IMR-90 (cell line): ENCODE data around the gene GRID1. TPM values are rescaled to one million over a fixed set of nuclear protein-coding genes. Genes with fewer than 3 reads are reported as not detected.

Source experiments
- ATAC-seq: fragments of 200-7000 bp; cut with Tn5 transposase; 2 replicates; pipeline ENCODE4 v1.9.1; 2020; ENCODE audit warnings: low read depth, mild to moderate bottlenecking, moderate library complexity
- BruUV-seq: library from RNA; stranded (reverse); fragments of 400-500 nt; replicated peaks from 2 replicates; lab custom pipeline; 2021; lab: Mats Ljungman, UMichigan
- CTCF ChIA-PET: fragments of 300-600 bp; formaldehyde crosslinking; extraction: SDS; loops from one replicate; lab custom pipeline; 2021; ENCODE audit warnings: antibody characterized with exemption; lab: Yijun Ruan, JAX
- POLR2A ChIA-PET: fragments of 300-600 bp; sonication (Branson Sonifier 250); formaldehyde crosslinking; loops from one replicate; lab custom pipeline; 2022; ENCODE audit warnings: antibody characterized with exemption; ENCODE audit not compliant: unreplicated experiment; lab: Charles Lee
- DNase-seq: peaks from one replicate; pipeline ENCODE4 v3.0.0; 2013
- H2AFZ ChIP-seq: replicated peaks from 2 replicates; pipeline ENCODE3; 2013; ENCODE audit warnings: low read length, mild to moderate bottlenecking; ENCODE audit not compliant: poor library complexity
- H2AK5ac ChIP-seq: 2 replicates; pipeline ENCODE4 v1.6.1; 2013; ENCODE audit warnings: low read depth, low read length, inconsistent platforms
- H2AK9ac ChIP-seq: replicated peaks from 2 replicates; pipeline ENCODE3; 2013; ENCODE audit warnings: mild to moderate bottlenecking, low read depth, low read length, moderate library complexity; ENCODE audit not compliant: poor library complexity
- H2BK120ac ChIP-seq: 2 replicates; pipeline ENCODE4 v1.6.1; 2013; ENCODE audit warnings: low read depth, low read length, inconsistent platforms
- H2BK15ac ChIP-seq: 3 replicates; pipeline ENCODE4 v1.6.1; 2013; ENCODE audit warnings: low read depth, low read length, inconsistent platforms
- H2BK20ac ChIP-seq: 2 replicates; pipeline ENCODE4 v1.6.1; 2013; ENCODE audit warnings: low read depth, mild to moderate bottlenecking, inconsistent platforms, low read length, moderate library complexity
- H2BK5ac ChIP-seq: 2 replicates; pipeline ENCODE4 v1.6.1; 2013; ENCODE audit warnings: mild to moderate bottlenecking, low read depth, low read length, inconsistent platforms; ENCODE audit not compliant: poor library complexity, severe bottlenecking
- H3K14ac ChIP-seq: replicated peaks from 2 replicates; pipeline ENCODE4 v1.6.1; 2013; ENCODE audit warnings: low read depth, low read length, inconsistent platforms
- H3K18ac ChIP-seq: 2 replicates; pipeline ENCODE4 v1.6.1; 2013; ENCODE audit warnings: low read depth, low read length, control low read depth
- H3K23ac ChIP-seq: 2 replicates; pipeline ENCODE4 v1.6.1; 2013; ENCODE audit warnings: low read depth, low read length, inconsistent platforms
- H3K27ac ChIP-seq: 2 replicates; pipeline ENCODE4 v1.5.1; 2013; ENCODE audit warnings: mild to moderate bottlenecking, control low read depth, low read length; ENCODE audit not compliant: insufficient read depth
- H3K27me3 ChIP-seq: 2 replicates; pipeline ENCODE4 v1.6.1; 2013; ENCODE audit warnings: low read length; ENCODE audit not compliant: control insufficient read depth, insufficient read depth
- H3K36me3 ChIP-seq: 2 replicates; pipeline ENCODE4 v1.6.1; 2013; ENCODE audit warnings: low read length, mixed read lengths; ENCODE audit not compliant: control insufficient read depth, insufficient read depth
- H3K4ac ChIP-seq: 2 replicates; pipeline ENCODE4 v1.6.1; 2013; ENCODE audit warnings: low read depth, low read length, inconsistent platforms
- H3K4me1 ChIP-seq: 2 replicates; pipeline ENCODE4 v1.6.1; 2013; ENCODE audit warnings: low read length, mixed read lengths; ENCODE audit not compliant: control insufficient read depth, insufficient read depth
- H3K4me2 ChIP-seq: 2 replicates; pipeline ENCODE4 v1.6.1; 2013; ENCODE audit warnings: low read depth, mild to moderate bottlenecking, control low read depth, low read length, moderate library complexity
- H3K4me3 ChIP-seq: 2 replicates; pipeline ENCODE4 v1.5.1; 2013; ENCODE audit warnings: low read depth, mild to moderate bottlenecking, control low read depth, low read length, moderate library complexity; ENCODE audit not compliant: insufficient read depth
- H3K56ac ChIP-seq: 2 replicates; pipeline ENCODE4 v1.6.1; 2013; ENCODE audit warnings: low read length, inconsistent platforms; ENCODE audit not compliant: insufficient read depth; ENCODE audit errors: extremely low read depth
- H3K79me1 ChIP-seq, 2 experiments: 2 replicates each; pipeline ENCODE4 v1.6.1; 2013; ENCODE audit warnings: low read length in 2 of 2, inconsistent platforms in 1 of 2, low read depth in 1 of 2
- H3K9ac ChIP-seq: 2 replicates; pipeline ENCODE4 v1.6.1; 2013; ENCODE audit warnings: low read depth, low read length, control low read depth
- H3K9me1 ChIP-seq: 2 replicates; pipeline ENCODE4 v1.6.1; 2013; ENCODE audit warnings: low read length, inconsistent platforms; ENCODE audit not compliant: insufficient read depth
- H3K9me3 ChIP-seq: 2 replicates; pipeline ENCODE4 v1.6.1; 2013; ENCODE audit warnings: low read length; ENCODE audit not compliant: control insufficient read depth, insufficient read depth
- H4K20me1 ChIP-seq: 2 replicates; pipeline ENCODE4 v1.6.1; 2013; ENCODE audit warnings: low read length, inconsistent platforms; ENCODE audit not compliant: insufficient read depth
- H4K5ac ChIP-seq: 2 replicates; pipeline ENCODE4 v1.6.1; 2013; ENCODE audit warnings: mild to moderate bottlenecking, low read depth, low read length, control low read depth
- H4K8ac ChIP-seq, 2 experiments: 2 replicates each; pipeline ENCODE4 v1.6.1; 2013; ENCODE audit warnings: low read depth in 2 of 2, low read length in 2 of 2, control low read depth in 1 of 2, inconsistent platforms in 1 of 2
- H4K91ac ChIP-seq: 2 replicates; pipeline ENCODE4 v1.6.1; 2013; ENCODE audit warnings: low read depth, low read length, inconsistent platforms; ENCODE audit not compliant: insufficient read depth
- CEBPB ChIP-seq: IDR thresholded peaks from 2 replicates; pipeline ENCODE4 v1.6.1; 2012; ENCODE audit warnings: low read depth, low read length, improper control_type of control experiment
- RAD21 ChIP-seq: IDR thresholded peaks from 2 replicates; pipeline ENCODE4 v1.6.1; 2012; ENCODE audit warnings: low read length, improper control_type of control experiment
- WGBS, 2 experiments: methylation state at CpG; one replicate each; pipeline versions ENCODE4 v1.1.5 to v1.1.7; 2013; ENCODE audit warnings: missing lambda C conversion rate in 2 of 2; ENCODE audit not compliant: insufficient read length in 1 of 2; ENCODE audit errors: extremely low coverage in 2 of 2; 5-methylcytosine and 5-hydroxymethylcytosine counted together
- dilution Hi-C: fragments of 300-500 bp; cut with HindIII; formaldehyde crosslinking; loops from one replicate; pipeline ENCODE4 v1.14.3; 2018; ENCODE audit warnings: low sequenced_read_pairs; ENCODE audit not compliant: unreplicated experiment
- in situ Hi-C: fragments of 300-500 bp; cut with MboI; formaldehyde crosslinking; loops from 3 replicates; pipeline ENCODE4 v1.14.3; 2019; ENCODE audit warnings: low sequenced_read_pairs, inconsistent platforms, mixed read lengths
- intact Hi-C: fragments of 100-400 bp; cut with micrococcal nuclease; formaldehyde crosslinking; loops from 2 replicates; pipeline ENCODE4 v1.10.0; 2022
- polyA plus RNA-seq, 3 experiments: library from polyadenylated mRNA; depleted of rRNA; stranded (reverse); fragments of >200 nt; gene quantifications; 2 replicates each; pipeline ENCODE4 v1.2.3, GENCODE V29; 2012; ENCODE audit warnings: low replicate concordance in 1 of 3
- total RNA-seq: library from RNA; depleted of rRNA; stranded (reverse); fragments of >200 nt; gene quantifications from 2 replicates; pipeline ENCODE4 v1.2.3, GENCODE V29; 2012

Gene GRID1
- total and polyA plus RNA-seq, 2 of the 4 experiments (the other 2 are of a cell fraction): not detected

DNA sequence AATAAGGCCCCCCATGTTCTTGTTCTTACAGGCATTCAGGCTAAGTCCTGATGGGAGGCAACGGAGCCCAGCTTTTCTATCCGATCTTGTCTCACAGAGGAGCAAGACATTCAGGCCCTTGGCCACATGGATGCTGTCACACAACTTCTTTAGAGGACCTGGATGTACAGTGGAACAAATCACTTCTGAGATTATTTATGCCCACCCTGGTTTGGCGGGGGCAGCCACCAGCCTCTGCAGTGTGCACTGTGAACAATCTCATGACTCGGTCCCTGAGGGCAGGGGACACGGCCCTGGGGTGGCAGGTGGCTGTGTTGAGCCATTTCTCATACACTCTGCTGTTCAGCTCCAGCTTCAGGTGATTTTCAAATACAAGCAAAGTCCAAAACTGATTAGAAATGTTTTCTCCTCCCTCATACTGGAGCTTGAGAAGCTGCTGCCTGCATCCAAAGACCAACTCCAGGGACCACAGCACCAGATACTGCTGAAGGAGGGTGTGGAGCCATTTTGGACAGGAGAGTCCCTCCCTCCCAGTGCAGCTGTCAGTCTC lies 441.3 kb downstream of the GRID1 start:
- Histone ChIP-seq H2AK5ac (no peak overlapping the region), H4K8ac (no peak overlapping the region), H3K23ac (no peak overlapping the region), H3K4ac (no peak overlapping the region), H3K27ac (no peak overlapping the region), H2BK15ac (no peak overlapping the region), H3K9ac (no peak overlapping the region), H2AK9ac (no peak overlapping the region), H3K36me3 (no peaks in the 10 kb centered on the region), H3K14ac (no peak overlapping the region), H4K5ac (no peak overlapping the region), H3K79me1 (no peaks in the 10 kb centered on the region), H3K4me3 (no peak overlapping the region), H3K4me2 (no peak overlapping the region), H3K4me1 (no peaks in the 10 kb centered on the region), H3K9me1 (no peaks in the 10 kb centered on the region), H4K91ac (no peak overlapping the region), H2AFZ (no peak overlapping the region), H2BK20ac (no peak overlapping the region), H4K20me1 (no peaks in the 10 kb centered on the region), H3K56ac (no peak overlapping the region), H3K9me3 (peaks cover 20% of the 10 kb centered on the region), H3K27me3 (no peaks in the 10 kb centered on the region), H2BK5ac (no peak overlapping the region), H2BK120ac (no peak overlapping the region), H3K18ac (no peak overlapping the region)
- TF ChIP-seq RAD21 (no peak), CEBPB (no peak)
- dilution Hi-C loops (no loop called here), in situ Hi-C loops (no loop called here), intact Hi-C loops (no loop called here)
- ChIA-PET CTCF (no interaction called here), POLR2A (no interaction called here)
- DNase-seq (no peak), ATAC-seq (no peak)
- no CpG with 5 or more reads among the region's 5 CpGs for WGBS, 2 experiments
- BruUV-seq: no TSS peak
